Left renal cortex interstitium (tissue), 4 donors: ENCODE measurements around the gene MANF. TPM values are rescaled to one million over a fixed set of nuclear protein-coding genes. Genes with fewer than 3 reads are reported as not detected.
"Not testable (repeated sequence)": the region's sequence is repeated elsewhere in the genome, so short reads cannot be mapped to it uniquely, and the experiment has no call there.

ENCODE experiments used
- DNase-seq, 4 donors: peaks; one replicate each; pipeline ENCODE4 v3.0.0-alpha.2; 2013; ENCODE audit warnings: low read depth in 4 of 4, low spot score in 2 of 4, missing footprints in 1 of 4
- polyA plus RNA-seq, 4 donors: library from polyadenylated mRNA; unstranded; fragments of 120-200 nt; gene quantifications; one replicate each; pipeline ENCODE4 v1.2.1, GENCODE V29; 2013; ENCODE audit not compliant: insufficient read length in 4 of 4

Gene MANF
- polyA plus RNA-seq, 4 donors: 120 to 144 (median 127) TPM

DNA sequence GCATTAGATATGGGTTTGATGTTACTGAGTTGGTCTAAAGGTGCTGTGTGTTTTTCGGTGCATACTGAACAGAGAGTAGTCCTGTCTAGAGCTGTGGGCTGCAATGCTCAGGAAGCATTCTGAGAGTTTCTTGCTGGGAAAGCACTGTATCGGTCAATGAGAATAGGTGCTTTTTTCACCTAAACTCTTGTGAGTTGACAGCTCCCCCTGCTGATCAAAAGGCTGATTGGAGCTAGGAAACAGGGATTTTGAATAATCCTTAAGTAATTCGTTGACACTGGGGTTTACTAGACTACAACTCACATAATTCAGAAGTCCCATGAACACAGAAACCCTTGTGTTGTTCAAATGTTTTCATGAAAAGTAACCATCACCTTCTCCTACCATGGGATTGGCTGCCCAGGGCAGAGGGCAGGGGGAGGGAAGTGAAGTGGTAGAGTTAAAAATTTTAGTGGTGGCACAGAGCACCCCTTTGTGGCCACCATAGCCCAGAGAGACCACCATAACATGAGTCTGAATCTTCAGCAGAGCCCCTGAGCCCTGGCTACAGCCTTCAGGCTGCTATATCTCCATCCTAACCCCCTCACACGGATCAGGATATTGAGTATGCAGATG, 13.0 kb upstream of the MANF start:
- peak in 1 of 4 donors; percentile 62 for DNase-seq

DNA sequence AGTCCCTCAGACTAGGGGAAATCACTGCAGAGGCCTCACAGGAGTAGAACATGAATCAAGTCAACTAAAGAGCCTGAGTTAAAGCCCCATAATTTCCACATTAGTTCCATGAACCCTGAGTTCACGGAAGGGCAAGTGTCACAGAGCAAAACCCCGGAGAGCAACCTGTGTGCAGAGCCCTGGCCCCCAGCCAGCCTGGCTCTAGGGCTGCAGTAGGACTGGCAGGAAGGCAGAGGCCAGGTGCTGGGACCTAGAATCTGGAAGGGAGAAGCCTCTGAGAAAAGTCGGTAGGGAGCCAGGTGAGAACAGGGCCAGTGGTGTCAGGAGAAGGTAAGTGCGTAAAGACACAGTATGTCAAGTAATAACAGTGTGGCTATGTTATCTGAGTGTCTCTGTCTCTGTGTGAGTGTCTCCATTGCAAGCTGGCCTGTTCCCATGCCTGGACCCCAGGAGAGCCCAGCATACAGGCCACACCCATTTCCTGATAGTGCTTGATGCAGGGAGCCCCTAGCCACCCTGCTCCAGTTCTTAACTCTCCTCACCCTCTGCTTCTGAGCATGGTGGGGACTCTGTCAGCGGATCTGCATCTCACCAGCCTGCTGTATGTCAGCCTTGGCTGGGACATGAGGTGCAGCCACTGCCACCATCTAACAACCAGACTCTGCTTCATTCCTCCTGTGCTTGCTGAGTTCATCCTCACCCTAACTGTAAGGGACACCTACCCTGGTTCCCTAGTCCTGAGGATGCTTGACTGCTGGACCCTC, 11.3 kb upstream of the MANF start:
- no peak for DNase-seq

DNA sequence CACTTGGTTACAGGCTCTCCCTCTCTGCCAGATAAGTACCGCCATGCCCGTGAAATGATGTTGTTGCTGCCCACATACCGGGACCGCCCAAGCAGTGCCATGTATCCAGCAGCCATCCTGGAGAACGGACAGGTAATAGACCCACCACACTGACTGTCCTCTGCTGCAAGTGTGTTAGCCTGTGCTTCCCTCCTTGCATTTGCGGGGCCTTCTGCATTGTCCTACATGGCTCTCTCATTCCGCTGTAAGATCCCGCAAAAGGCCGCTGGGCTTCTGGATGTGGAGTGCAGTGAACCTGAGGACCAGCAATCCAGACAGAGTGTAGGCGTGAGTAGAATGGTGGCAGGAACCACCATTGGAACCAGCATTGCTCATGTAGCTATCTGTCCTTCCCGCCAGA, 10.6 kb upstream of the MANF start:
- no peak for DNase-seq

DNA sequence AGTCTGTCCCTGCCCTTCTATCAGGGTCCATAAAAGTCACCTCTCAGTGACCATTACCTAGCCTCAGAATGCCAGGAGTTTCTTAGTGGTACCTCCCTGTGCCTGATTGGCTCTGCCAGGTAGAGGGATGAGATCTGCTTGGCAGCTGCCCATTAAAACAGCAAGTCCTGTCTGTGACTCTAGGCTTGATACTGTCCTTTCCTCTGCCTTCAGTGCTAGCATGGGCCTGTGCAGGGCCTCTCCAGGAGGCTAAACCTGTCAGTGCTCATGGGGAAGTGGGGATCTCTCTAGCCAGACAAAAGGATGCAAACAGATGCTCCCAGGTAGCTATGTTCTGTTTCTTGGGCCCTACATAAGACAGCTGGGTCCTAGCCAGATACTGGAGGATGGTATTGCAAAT, 10.0 kb upstream of the MANF start:
- DNase-seq: no peak

DNA sequence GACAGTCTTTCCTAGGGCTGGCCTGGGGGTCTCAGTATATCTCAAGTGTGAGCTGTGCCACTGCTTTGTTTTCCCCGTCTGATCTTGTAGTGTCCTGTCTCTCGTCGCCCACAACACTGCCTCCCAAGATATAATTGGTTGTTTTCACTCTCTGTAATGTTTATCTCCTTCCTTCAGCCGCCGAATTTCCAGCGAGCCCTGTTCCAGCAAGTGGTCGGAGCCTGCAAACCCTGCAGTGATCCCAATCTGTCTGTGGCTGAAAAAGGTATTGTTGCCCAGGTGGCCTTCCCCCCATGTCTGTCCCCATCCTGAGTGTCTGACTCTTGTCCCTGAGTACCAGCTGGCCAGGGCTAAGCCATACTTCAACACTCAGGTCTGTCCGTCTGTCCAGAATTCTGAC, 9.5 kb upstream of the MANF start:
- no peak for DNase-seq

DNA sequence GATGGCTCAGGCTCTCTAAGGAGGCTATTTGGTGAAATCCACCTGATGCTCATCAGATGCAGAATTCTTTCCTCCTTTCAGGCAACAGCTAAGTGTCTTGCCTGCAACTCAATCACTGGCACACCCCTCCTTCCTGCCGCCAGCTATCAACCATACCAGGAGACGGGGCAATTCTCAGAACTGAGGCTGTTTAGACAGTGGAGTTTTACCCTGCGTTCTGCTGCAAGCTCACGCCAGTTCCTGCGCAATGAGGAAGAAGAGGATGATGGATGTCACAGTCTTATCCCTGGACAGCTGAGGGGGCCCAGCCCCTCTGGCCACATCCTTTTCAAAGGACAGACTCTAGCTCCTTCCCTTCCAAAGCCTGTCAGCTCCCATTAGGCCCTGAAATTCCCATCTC, 7.0 kb upstream of the MANF start:
- DNase-seq: no peak

DNA sequence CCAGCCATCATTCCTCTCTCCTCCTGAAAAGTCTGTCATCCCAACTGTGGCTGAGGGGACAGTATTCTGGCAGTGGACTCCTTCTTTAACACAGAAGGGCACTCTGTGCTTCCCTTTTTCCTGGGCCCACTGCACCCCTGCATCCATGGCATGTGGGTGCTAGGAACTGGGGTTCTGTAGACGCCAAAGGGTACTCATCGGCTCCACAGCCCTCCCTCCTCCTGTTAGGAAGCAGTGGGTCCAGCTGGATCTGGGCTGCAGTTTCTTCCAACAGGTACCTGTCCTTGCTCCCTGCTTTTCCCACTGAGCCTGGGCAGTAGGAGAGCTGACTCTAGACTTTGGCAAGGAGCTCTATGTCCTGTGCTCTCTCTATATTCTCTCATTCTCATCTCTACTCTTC, 6.4 kb upstream of the MANF start:
- no peak for DNase-seq

DNA sequence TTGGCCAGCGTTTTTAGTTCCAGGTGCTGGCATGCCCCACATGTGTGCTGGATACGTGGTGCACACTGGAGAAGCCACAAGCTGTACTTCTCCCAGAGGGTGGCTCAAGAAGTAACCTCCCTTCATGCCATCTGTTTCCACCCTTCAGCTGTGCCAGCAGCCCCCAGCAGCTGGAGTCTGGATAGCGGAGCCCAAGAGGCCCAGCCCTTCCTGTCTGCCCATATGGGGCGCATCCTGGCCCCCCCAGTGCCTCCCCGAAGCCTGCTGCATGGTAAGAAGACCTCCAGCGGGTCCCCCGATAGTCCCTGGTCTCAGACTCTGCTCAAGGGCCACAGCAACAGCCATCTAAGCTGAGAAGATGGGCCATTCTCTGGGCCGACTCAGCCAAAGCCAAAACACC, 5.8 kb upstream of the MANF start:
- DNase-seq: no peak

DNA sequence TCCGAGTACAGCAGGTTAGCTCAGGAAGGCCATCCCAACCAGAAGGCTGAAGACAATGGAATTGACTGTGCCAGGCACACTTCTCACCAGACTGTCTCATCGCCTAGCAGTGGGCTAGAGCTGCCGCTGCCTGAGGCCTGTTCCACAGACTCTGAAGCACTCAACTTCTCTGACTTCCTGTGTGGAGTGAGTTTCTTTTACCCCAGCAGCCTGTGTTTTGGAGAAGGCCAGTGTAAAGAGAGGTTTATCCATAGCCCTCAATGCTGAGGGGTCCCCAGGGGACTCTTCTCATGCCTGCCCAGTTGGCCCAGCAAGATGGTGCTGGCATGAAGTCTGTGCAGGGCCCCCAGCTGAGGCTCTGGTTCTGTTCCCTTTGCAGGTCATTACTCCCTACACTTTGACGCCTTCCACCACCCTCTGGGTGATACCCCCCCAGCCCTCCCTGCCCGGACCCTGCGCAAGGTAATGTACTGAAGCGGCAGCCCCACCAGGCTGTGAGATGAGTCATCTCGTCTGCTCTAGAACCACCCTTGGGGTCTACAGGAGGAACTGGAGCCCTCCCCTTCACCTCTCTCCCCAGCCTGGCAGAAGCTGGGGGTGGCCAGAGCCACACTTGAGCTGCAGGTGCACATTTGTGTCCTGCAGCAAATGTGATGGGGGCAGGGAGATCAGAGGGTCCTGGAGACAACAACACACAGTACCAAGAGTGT, 5.2 kb upstream of the MANF start:
- DNase-seq: no peak

DNA sequence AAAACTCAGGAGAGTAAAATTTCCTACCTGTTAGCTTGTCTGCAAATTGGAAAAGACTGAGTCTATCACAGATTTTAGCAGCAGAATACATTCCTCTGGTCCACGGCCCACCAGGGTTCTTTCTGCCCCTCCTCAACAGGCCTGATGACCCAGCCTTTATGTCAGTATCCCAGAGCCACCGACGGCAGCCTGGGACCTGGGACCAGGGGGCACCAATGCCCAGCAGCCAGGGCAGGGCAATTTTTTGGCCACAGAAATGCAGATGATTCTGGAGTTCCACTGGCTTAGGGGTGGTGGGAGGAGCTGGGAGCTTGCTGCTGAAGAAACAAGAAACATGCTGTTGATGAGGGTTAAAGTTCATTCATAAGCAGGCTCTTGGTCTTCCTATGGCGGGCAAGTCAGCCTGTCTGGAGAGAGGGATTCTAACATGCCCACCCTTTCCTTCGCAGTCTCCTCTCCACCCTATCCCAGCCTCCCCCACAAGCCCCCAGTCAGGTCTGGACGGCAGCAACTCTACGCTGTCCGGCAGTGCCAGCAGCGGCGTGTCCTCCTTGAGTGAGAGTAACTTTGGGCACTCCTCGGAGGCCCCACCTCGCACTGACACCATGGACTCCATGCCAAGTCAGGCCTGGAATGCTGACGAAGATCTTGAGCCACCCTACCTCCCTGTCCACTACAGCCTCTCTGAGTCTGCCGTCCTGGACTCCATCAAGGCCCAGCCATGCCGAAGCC, 4.3 kb upstream of the MANF start:
- DNase-seq: no peak

DNA sequence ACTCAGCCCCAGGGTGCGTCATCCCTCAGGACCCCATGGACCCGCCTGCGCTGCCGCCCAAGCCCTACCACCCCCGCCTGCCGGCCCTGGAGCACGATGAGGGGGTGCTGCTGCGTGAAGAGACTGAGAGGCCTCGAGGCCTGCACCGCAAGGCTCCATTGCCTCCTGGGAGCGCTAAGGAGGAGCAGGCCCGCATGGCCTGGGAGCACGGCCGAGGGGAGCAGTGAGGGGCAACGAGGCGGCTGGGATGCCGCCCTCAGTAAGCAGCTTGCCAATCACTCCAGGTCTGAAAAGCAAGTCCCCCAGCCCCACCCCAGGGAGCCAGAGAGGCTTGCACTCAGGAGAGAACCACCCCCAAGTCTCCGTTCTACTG, 3.8 kb upstream of the MANF start:
- no peak for DNase-seq

DNA sequence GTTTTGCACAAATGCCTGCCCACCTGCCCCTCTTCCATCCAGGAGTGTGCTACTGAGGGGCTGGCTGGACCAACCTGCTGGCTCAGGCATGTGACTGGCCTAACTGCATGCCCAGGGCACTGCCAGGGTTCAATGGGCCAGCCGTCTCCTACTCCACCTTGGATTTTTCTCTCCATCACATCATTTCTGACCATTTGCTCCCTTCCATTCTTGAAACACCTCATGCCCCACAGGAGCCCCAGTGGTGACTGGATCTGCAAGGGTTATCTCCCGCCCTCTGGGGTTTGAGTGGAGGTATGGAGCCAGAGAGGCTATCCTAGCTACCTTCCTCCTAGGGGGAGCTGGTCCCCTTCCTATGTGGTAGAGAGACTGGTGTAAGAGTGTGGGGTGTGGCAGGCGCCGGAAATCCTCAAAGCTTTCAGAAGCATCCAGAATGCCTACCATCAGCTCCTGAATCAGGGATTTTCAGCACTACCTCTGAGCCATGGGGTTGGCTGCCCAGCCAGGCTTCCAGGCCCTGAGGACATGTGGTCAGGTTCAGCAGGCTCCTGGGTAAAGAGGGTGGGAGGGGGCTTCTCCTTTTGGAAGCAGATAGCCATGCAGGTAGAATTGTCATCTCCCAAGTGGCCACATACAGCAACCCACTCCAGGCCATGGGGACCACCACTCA, 2.9 kb upstream of the MANF start:
- DNase-seq: no peak

DNA sequence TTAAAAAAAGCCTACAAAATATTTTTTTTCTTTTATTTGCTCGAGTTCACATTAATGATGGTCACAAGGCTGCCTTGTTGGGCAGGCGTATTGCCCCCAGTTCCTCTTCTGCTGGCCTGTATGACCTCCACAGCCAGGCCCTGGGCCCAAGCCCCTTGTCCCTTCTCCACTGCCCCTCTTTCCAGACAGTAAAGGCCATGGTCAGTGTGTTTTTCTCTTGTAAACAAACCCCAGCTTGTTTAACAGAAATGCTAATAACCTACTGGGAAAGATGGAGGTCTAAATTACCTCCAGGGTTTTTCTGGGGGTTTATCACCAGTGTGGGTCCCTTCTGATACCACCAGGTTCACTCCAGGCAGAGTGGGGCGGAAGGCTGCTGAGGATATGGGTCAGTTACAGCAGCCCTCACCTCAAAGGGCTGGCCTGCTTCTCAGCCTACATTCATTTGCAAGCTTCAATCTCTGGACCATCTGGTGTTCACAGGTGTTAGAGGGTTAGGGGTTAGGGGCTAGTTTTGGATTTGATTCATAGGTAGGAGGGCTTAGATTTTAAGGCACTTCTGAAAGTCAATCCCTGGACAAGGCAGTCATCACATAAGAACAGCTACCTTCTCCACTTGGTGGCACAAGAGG, 2.0 kb upstream of the MANF start:
- no peak for DNase-seq

DNA sequence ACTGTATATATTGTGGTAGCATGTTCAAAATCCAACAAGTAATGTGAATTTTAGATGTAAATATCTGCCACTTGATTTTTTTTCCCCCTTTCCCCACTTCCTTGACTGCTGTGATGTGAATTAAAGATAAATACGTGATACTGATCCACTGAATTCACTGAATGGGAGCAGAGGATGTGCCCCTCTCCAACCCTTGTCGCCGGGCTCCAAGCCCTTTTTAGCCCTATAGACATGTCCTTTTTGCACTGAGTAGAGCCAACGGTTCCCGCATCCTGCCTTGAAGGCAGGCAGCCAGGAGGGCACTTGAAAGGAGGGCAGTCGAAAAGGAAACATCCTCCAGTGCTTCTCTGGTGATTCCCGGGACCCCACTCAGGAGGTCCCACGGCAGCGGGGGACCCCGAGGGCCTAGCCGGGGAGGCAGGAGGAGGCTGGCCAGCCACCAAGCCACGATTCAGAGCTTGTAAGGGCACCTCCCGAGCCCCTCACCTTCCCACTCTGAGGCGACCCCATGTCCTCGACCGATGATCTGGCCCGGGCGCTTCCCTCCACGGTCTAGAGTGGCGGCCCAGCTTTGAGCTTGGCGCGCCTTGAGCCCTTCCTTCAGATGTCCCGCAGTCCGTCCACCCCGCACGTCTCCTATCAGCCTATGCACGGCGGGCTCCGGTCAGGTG, 901 bp upstream of the MANF start:
- peak in 1 of 4 donors; percentile 23 for DNase-seq

DNA sequence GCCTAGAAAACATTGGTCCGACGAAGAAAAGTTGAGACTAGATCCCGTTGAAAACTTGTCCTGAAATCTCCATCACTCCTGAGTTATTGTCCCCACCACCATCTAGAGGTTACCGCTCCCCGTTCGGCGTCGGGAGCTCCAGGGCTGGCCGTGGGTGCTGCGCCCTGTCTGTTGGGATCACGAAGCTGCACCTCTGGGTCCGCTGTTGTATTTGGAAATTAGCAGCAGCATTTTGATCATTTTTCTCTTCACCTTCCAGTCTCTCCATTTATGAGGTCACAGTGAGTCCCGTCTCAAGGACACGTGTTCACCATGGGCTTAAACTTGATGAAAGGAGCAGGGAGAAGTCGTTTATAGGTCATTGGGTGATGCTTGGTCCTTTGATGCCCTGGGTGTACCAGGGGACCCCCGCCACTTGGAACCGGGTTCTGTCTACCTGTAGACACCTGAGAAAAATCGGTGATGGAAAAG, 565 bp downstream of the MANF start:
- no peak for DNase-seq

DNA sequence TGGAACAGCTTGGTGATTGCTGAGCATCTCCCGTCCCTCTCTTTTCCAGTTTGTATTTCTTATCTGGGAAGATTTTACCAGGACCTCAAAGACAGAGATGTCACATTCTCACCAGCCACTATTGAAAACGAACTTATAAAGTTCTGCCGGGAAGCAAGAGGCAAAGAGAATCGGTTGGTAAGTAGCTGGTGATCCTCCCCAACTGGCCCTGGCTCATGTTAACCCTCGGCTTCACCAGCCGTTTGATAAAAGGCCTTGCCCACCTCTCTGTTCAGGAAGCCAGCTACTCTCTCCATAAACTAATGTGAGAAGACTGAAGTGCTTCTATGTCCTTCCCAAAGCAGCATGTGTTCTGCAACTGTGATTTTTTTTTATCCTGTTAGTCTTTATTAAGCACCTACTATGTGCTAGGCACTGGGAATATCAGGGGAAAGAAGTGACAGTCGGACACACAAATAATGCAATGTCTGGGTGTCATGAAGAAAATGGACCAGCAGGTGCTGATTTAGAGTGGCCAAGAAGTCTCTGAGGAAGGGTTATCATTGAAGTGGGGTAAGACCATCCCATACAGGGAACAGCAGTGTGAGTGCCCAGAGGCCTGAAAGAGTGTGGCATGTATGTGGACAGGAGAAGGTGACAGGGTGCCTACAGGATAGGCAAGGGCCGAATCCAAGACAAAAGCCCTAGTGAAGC, 1.2 kb downstream of the MANF start:
- DNase-seq: no peak

DNA sequence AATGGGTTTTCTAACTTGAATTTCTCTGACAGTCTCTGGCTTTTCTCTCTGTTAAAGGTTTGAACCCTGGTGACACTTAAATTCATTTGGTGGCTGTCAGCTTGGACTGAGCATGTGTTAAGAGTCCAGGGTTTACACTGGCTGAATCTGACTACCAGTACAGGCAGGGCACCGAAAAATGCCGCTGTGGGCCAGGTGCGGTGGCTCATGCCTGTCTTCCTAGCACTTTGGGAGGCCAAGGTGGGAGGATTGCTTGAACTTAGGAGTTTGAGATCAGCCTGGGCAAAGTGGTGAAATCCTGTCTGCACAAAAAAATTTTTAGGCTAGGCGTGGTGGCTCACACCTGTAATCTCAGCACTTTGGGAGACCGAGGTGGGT, 1.8 kb downstream of the MANF start:
- DNase-seq: no peak

DNA sequence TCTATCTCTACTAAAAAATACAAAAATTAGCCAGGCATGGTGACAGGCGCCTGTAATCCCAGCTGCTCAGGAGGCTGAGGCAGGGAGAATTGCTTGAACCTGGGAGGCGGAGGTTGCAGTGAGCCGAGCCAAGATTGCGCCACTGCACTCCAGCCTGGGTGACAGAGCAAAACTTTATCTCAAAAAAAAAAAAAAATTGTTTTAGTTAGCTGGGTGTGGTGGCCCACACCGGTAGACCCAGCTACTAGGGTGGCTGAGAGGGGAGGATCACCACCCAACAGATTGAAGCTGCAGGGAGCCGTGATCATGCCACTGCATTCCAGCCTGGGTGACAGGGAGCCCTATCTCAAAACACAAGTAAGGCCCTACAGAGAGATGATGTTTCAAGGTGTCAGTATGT, 2.2 kb downstream of the MANF start:
- DNase-seq: not testable (repeated sequence)
